ENCODE data around the gene FKBP5.
"Not testable (repeated sequence)": the region's sequence is repeated elsewhere in the genome, so short reads cannot be mapped to it uniquely, and the experiment has no call there.

Gene FKBP5

GRCh38 chr6:35707714-35708407 is 19.1 kb upstream of the FKBP5 start:
- TF ChIP-seq, protein P1, sequence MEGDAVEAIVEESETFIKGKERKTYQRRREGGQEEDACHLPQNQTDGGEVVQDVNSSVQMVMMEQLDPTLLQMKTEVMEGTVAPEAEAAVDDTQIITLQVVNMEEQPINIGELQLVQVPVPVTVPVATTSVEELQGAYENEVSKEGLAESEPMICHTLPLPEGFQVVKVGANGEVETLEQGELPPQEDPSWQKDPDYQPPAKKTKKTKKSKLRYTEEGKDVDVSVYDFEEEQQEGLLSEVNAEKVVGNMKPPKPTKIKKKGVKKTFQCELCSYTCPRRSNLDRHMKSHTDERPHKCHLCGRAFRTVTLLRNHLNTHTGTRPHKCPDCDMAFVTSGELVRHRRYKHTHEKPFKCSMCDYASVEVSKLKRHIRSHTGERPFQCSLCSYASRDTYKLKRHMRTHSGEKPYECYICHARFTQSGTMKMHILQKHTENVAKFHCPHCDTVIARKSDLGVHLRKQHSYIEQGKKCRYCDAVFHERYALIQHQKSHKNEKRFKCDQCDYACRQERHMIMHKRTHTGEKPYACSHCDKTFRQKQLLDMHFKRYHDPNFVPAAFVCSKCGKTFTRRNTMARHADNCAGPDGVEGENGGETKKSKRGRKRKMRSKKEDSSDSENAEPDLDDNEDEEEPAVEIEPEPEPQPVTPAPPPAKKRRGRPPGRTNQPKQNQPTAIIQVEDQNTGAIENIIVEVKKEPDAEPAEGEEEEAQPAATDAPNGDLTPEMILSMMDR (IDR thresholded peaks at IDR 0.05; ENCODE audit: control insufficient read depth, extremely low read depth, insufficient read depth), result no peak
- no peak overlapping the region for H3K4me3 ChIP-seq (ENCODE audit: low read depth, low read length)
- no peak for DNase-seq (ENCODE audit: low read depth)

- TF ChIP-seq, protein P1 (IDR thresholded peaks at IDR 0.05; ENCODE audit: control insufficient read depth, extremely low read depth, insufficient read depth), result no peak
- no peak overlapping the region for H3K4me3 ChIP-seq (ENCODE audit: low read depth, low read length)
- no peak for DNase-seq (ENCODE audit: low read depth)
Measured at GRCh38 chr6:35706468-35706867, 17.8 kb upstream of the FKBP5 start.

- no peak overlapping the region for H3K4me3 ChIP-seq (ENCODE audit: low read depth, low read length)
- DNase-seq (ENCODE audit: low read depth), result no peak
- TF ChIP-seq, protein P1 (IDR thresholded peaks at IDR 0.05; ENCODE audit: control insufficient read depth, extremely low read depth, insufficient read depth), result no peak
Measured at GRCh38 chr6:35703554-35703953, 14.8 kb upstream of the FKBP5 start.

DNA sequence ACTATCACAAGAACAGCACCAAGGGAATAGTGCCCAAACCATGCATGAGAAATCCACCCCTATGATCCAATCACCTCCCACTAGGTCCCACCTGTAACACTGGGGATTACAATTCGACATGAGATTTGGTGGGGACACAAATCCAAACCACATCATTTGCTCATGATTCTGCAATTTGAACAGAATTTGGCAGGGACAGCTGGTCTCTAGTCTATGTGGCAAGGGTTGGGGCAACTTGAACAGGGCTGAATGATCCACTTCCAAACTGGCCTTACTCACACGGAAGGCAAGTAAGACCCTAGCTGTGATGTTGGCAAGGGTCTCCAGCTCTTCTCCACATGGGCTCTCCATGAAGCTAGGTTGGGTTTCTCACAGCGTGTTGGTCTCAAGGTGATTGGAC is 10.1 kb upstream of the FKBP5 start:
- TF ChIP-seq, protein P1 (IDR thresholded peaks at IDR 0.05; ENCODE audit: control insufficient read depth, extremely low read depth, insufficient read depth), result no peak
- DNase-seq (ENCODE audit: low read depth), result no peak
- no peak overlapping the region for H3K4me3 ChIP-seq (ENCODE audit: low read depth, low read length)

GRCh38 chr6:35698430-35698829 is 9.7 kb upstream of the FKBP5 start:
- not testable (repeated sequence) for DNase-seq (ENCODE audit: low read depth); H3K4me3 ChIP-seq (ENCODE audit: low read depth, low read length)

GRCh38 chr6:35694462-35694861 is 5.7 kb upstream of the FKBP5 start:
- TF ChIP-seq, protein P1 (IDR thresholded peaks at IDR 0.05; ENCODE audit: control insufficient read depth, extremely low read depth, insufficient read depth), result no peak
- no peak for DNase-seq (ENCODE audit: low read depth)
- H3K4me3 ChIP-seq (ENCODE audit: low read depth, low read length), result no peak overlapping the region

- TF ChIP-seq, protein P1 (IDR thresholded peaks at IDR 0.05; ENCODE audit: control insufficient read depth, extremely low read depth, insufficient read depth), result no peak
- DNase-seq (ENCODE audit: low read depth), result no peak
Measured at GRCh38 chr6:35691027-35691824, 2.5 kb upstream of the FKBP5 start.

More at GRCh38 chr6:35691027-35691824, 2.5 kb upstream of the FKBP5 start:
- no peak overlapping the region for H3K4me3 ChIP-seq (ENCODE audit: low read depth, low read length)
